HepG2 (cell line): Measurements from ENCODE around the gene MYLK3. TPM values are rescaled to one million over a fixed set of nuclear protein-coding genes. Genes with fewer than 3 reads are reported as not detected.

ENCODE experiments used
- ATAC-seq: fragments of 200-7000 bp; cut with Tn5 transposase; 3 replicates; pipeline ENCODE4 v1.9.1; 2020; ENCODE audit warnings: mild to moderate bottlenecking, moderate library complexity
- BruUV-seq: library from RNA; stranded (reverse); fragments of 400-500 nt; replicated peaks from 2 replicates; lab custom pipeline; 2021; lab: Mats Ljungman, UMichigan
- CTCF ChIA-PET: fragments of 300-600 bp; formaldehyde crosslinking; extraction: SDS; loops from one replicate; lab custom pipeline; 2021; ENCODE audit warnings: low total read pairs, inconsistent platforms, low intra/inter-chr PET ratio; lab: Yijun Ruan, JAX
- POLR2A ChIA-PET: fragments of 350-600 bp; sonication (Branson Sonifier 250); formaldehyde crosslinking; loops from one replicate; lab custom pipeline; 2020; ENCODE audit warnings: antibody characterized with exemption, inconsistent platforms; lab: Yijun Ruan, JAX
- DNase-seq: peaks from one replicate; pipeline ENCODE4 v3.0.0-alpha.2; 2015; ENCODE audit warnings: low spot score
- FAIRE-seq: peaks from 3 replicates; lab custom pipeline; 2011; peaks lifted over from hg19 to GRCh38; lab: Jason Lieb, UNC
- H2AFZ ChIP-seq: one replicate; pipeline ENCODE4 v1.6.1; 2011; ENCODE audit warnings: low read length, inconsistent platforms
- H3K27ac ChIP-seq: fragments of 300-600 bp; 3 replicates; pipeline ENCODE4 v1.8.0; 2011; ENCODE audit warnings: mixed run types, mild to moderate bottlenecking, mixed read lengths, low read length, inconsistent platforms; ENCODE audit not compliant: insufficient read depth; ENCODE audit errors: extremely low read length
- H3K27me3 ChIP-seq, 2 experiments: fragments of 200-600 bp in 1 of 2; 2 replicates in 1 of 2; 3 replicates in 1 of 2; pipeline versions ENCODE4 v1.6.0 to v1.8.0; 2011; ENCODE audit warnings: low read length in 2 of 2, mild to moderate bottlenecking in 2 of 2, moderate library complexity in 2 of 2, inconsistent platforms in 1 of 2; ENCODE audit not compliant: insufficient read depth in 2 of 2, control insufficient read depth in 1 of 2
- H3K36me3 ChIP-seq, 2 experiments: fragments of 200-600 bp in 1 of 2; replicated peaks in 1 of 2; 2 replicates in 1 of 2; 3 replicates in 1 of 2; pipeline versions ENCODE4 v1.5.1 to v1.8.0; 2011; ENCODE audit warnings: low read length in 2 of 2, inconsistent platforms in 1 of 2; ENCODE audit not compliant: insufficient read depth in 2 of 2, control insufficient read depth in 1 of 2
- H3K4me1 ChIP-seq: 2 replicates; pipeline ENCODE4 v1.5.1; 2012; ENCODE audit warnings: low read length, inconsistent platforms; ENCODE audit not compliant: insufficient read depth
- H3K4me2 ChIP-seq: 2 replicates; pipeline ENCODE4 v1.6.0; 2011; ENCODE audit warnings: low read depth, low read length, inconsistent platforms
- H3K4me3 ChIP-seq, 3 experiments: fragments of 200-600 bp in 1 of 3; sonication (generic), shearing (Covaris generic) in 1 of 3; replicated peaks in 1 of 3; 2 replicates each; pipeline ENCODE4 v1.5.1; 2011 to 2016; ENCODE audit warnings: low read length in 3 of 3, inconsistent platforms in 2 of 3, low read depth in 2 of 3, mild to moderate bottlenecking in 2 of 3, control low read depth in 1 of 3, mixed read lengths in 1 of 3; ENCODE audit not compliant: insufficient read depth in 1 of 3
- H3K79me2 ChIP-seq: one replicate; pipeline ENCODE4 v1.6.1; 2011; ENCODE audit warnings: low read length, inconsistent platforms; ENCODE audit not compliant: insufficient read depth
- H3K9ac ChIP-seq: 2 replicates; pipeline ENCODE4 v1.6.0; 2011; ENCODE audit warnings: mild to moderate bottlenecking, low read depth, low read length, inconsistent platforms; ENCODE audit not compliant: insufficient read depth
- H3K9me3 ChIP-seq: 2 replicates; pipeline ENCODE4 v1.5.1; 2012; ENCODE audit warnings: mild to moderate bottlenecking, low read length
- H4K20me1 ChIP-seq: 2 replicates; pipeline ENCODE4 v1.6.0; 2011; ENCODE audit warnings: inconsistent platforms, mild to moderate bottlenecking, low read length, moderate library complexity; ENCODE audit not compliant: insufficient read depth
- BATF2 ChIP-seq: sonication (generic); formaldehyde crosslinking; IDR thresholded peaks from 2 replicates; pipeline ENCODE4 v1.8.0; 2022; ENCODE audit warnings: mild to moderate bottlenecking, missing genetic modification reagents, moderate library complexity
- CHD2 ChIP-seq: IDR thresholded peaks from 2 replicates; pipeline ENCODE4 v1.6.1; 2011; ENCODE audit warnings: low read depth, low read length, improper control_type of control experiment
- HMGA1 ChIP-seq: sonication (generic); formaldehyde crosslinking; conservative IDR thresholded peaks from 2 replicates; pipeline ENCODE4 v1.4.0; 2020; ENCODE audit warnings: missing genetic modification reagents
- MBNL3 ChIP-seq: fragments of 250-450 bp; sonication (Bioruptor Pico); conservative IDR thresholded peaks from 2 replicates; pipeline ENCODE4 v1.8.0; 2022; ENCODE audit warnings: mild to moderate bottlenecking, inconsistent platforms
- MED13 ChIP-seq: sonication (generic); formaldehyde crosslinking; IDR thresholded peaks from 2 replicates; pipeline ENCODE4 v1.5.0; 2020; ENCODE audit warnings: missing genetic modification reagents
- MXD1 ChIP-seq: sonication (generic); formaldehyde crosslinking; IDR thresholded peaks from 2 replicates; pipeline ENCODE4 v1.4.0; 2020; ENCODE audit warnings: mild to moderate bottlenecking, missing genetic modification reagents
- PRDM10 ChIP-seq: sonication (generic); formaldehyde crosslinking; IDR thresholded peaks from 2 replicates; pipeline ENCODE4 v1.4.0; 2020; ENCODE audit warnings: low read depth, missing genetic modification reagents
- RBFOX2 ChIP-seq: fragments of 200-400 bp; formaldehyde crosslinking; IDR thresholded peaks from 2 replicates; pipeline ENCODE4 v1.6.1; 2017; ENCODE audit warnings: low read depth, mild to moderate bottlenecking, low read length
- SAFB2 ChIP-seq: sonication (generic); formaldehyde crosslinking; IDR thresholded peaks from 2 replicates; pipeline ENCODE4 v1.5.1; 2020; ENCODE audit warnings: missing genetic modification reagents, low read depth, mild to moderate bottlenecking, borderline replicate concordance
- ZNF329 ChIP-seq: sonication (generic); formaldehyde crosslinking; IDR thresholded peaks from 2 replicates; pipeline ENCODE4 v1.9.0; 2021; ENCODE audit warnings: low read depth, mild to moderate bottlenecking, missing genetic modification reagents
- ZSCAN20 ChIP-seq: sonication (generic); formaldehyde crosslinking; IDR thresholded peaks from 2 replicates; pipeline ENCODE4 v1.4.0; 2020; ENCODE audit warnings: missing genetic modification reagents, mild to moderate bottlenecking, borderline replicate concordance
- WGBS: methylation state at CpG from one replicate; pipeline ENCODE4 v1.1.6; 2017; ENCODE audit warnings: low lambda C conversion rate; 5-methylcytosine and 5-hydroxymethylcytosine counted together
- in situ Hi-C: cut with HindIII; loops from 2 replicates; pipeline ENCODE4 v1.10.0; 2017; ENCODE audit warnings: low pct_unique_long_range_greater_than_20kb; ENCODE audit not compliant: extremely low pct_ligation_motif_present
- intact Hi-C: fragments of 100-400 bp; cut with micrococcal nuclease; formaldehyde crosslinking; loops from one replicate; pipeline ENCODE4 v1.10.0; 2022; ENCODE audit not compliant: unreplicated experiment
- polyA plus RNA-seq, 8 experiments: library from polyadenylated mRNA; depleted of rRNA in 3 of 8; stranded (reverse) in 7 of 8; unstranded in 1 of 8; fragments of >200 nt; fragmentation: Illumina TruSeq in 4 of 8; extraction: Trizol in 4 of 8; gene quantifications; 2 replicates each; pipeline versions ENCODE4 v1.2.1 to v1.2.3, GENCODE V29; 2011 to 2016; ENCODE audit warnings: low read depth in 4 of 8, missing spikeins in 1 of 8, mixed read lengths in 1 of 8; ENCODE audit not compliant: insufficient read depth in 1 of 8
- total RNA-seq, 5 experiments: library from RNA; depleted of rRNA; stranded (reverse); fragments of >200 nt; fragmentation: Illumina TruSeq; extraction: Trizol; gene quantifications; 2 replicates each; pipeline ENCODE4 v1.2.3, GENCODE V29; 2016; ENCODE audit warnings: low read depth in 1 of 5

Gene MYLK3
- total and polyA plus RNA-seq, 2 of the 13 experiments (the other 11 are each of a cell fraction or from before 2014, with no cell fraction given), result 0.04 to 0.18 TPM

GRCh38 chr16:46696957-46697356 lies 51.2 kb downstream of the MYLK3 start:
- H3K9me3 ChIP-seq, result no peaks in the 10 kb centered on the region
- in situ Hi-C loops (no loop called here), intact Hi-C loops (loop anchor here (10.0 kb wide), 1 partner anchor 218 kb away; no protein-coding TSS in a partner anchor)
- H3K79me2 ChIP-seq, result peaks cover 2% of the 10 kb centered on the region
- H2AFZ ChIP-seq, result no peak overlapping the region
- no peak overlapping the region for H3K27ac ChIP-seq
- H3K36me3 ChIP-seq, result peaks cover 10 to 40% of the 10 kb centered on the region in 2 experiments
- WGBS, result 95% methylated on average over 3 of the region's 3 CpGs
- TF ChIP-seq BATF2 (CRISPR knock-in tag), result no peak
- 0 out of 2 replicates have a peak, but pooled peaks have one; percentile 1 for TF ChIP-seq RBFOX2
- no peak for DNase-seq
- no peaks in the 10 kb centered on the region for H3K27me3 ChIP-seq
- H3K9ac ChIP-seq, result no peak overlapping the region
- no TSS peak for BruUV-seq
- no peak overlapping the region for H3K4me2 ChIP-seq
- ATAC-seq, result no peak
- POLR2A ChIA-PET, result no interaction called here
- no peak for FAIRE-seq
- H4K20me1 ChIP-seq, result no peaks in the 10 kb centered on the region
- H3K4me3 ChIP-seq, result no peak overlapping the region
- H3K4me1 ChIP-seq, result peaks cover 17% of the 10 kb centered on the region
- CTCF ChIA-PET, result no interaction called here

GRCh38 chr16:46695937-46696336 lies 52.2 kb downstream of the MYLK3 start:
- DNase-seq (no peak), ATAC-seq (no peak), FAIRE-seq (no peak)
- intact Hi-C loops (loop anchor here (10.0 kb wide), 1 partner anchor 219 kb away; no protein-coding TSS in a partner anchor), in situ Hi-C loops (no loop called here)
- no peak overlapping the region for H3K27ac ChIP-seq
- CTCF ChIA-PET, result no interaction called here
- 95% methylated on average over 5 of the region's 5 CpGs for WGBS
- POLR2A ChIA-PET, result no interaction called here
- peaks cover 10 to 40% of the 10 kb centered on the region in 2 experiments for H3K36me3 ChIP-seq
- peaks cover 12% of the 10 kb centered on the region for H3K79me2 ChIP-seq
- H3K4me3 ChIP-seq, result no peak overlapping the region
- peaks cover 28% of the 10 kb centered on the region for H3K4me1 ChIP-seq
- H3K9ac ChIP-seq, result no peak overlapping the region
- BruUV-seq, result no TSS peak
- no peak overlapping the region for H2AFZ ChIP-seq
- no peaks in the 10 kb centered on the region for H3K9me3 ChIP-seq
- no peaks in the 10 kb centered on the region for H4K20me1 ChIP-seq
- no peak overlapping the region for H3K4me2 ChIP-seq
- no peaks in the 10 kb centered on the region; a peak in 1 of 5 replicates for H3K27me3 ChIP-seq
- no peak for TF ChIP-seq PRDM10 (CRISPR knock-in tag)
- no peak for TF ChIP-seq SAFB2 (CRISPR knock-in tag)
- TF ChIP-seq ZSCAN20 (CRISPR knock-in tag), result no peak
- TF ChIP-seq MED13 (CRISPR knock-in tag), result no peak
- TF ChIP-seq ZNF329 (CRISPR knock-in tag), result no peak
- TF ChIP-seq CHD2, result no peak
- no peak for TF ChIP-seq MBNL3 (CRISPR knock-in tag)
- no peak for TF ChIP-seq MXD1 (CRISPR knock-in tag)
- no peak for TF ChIP-seq HMGA1 (CRISPR knock-in tag)
